T-helper 2 cell treated with Interferon-gamma antibody and Interleukin-4, amounts not matched to agents 5 μg/mL and 100 μg/mL, for 36 hours (primary cell): ENCODE results near the gene SYCN.

Experiments
- DNase-seq: peaks from one replicate; pipeline ENCODE4 v3.0.0; 2021; ENCODE audit warnings: low spot score
- H3K27ac Mint-ChIP-seq: one replicate; pipeline ENCODE4 v1.8.0; 2021; ENCODE audit warnings: mild to moderate bottlenecking, mixed read lengths
- H3K27me3 Mint-ChIP-seq: one replicate; pipeline ENCODE4 v1.8.0; 2021; ENCODE audit warnings: low read depth, mixed read lengths
- H3K36me3 Mint-ChIP-seq: one replicate; pipeline ENCODE4 v1.8.0; 2021; ENCODE audit warnings: low read depth, mixed read lengths
- H3K4me1 Mint-ChIP-seq: one replicate; pipeline ENCODE4 v1.8.0; 2021; ENCODE audit warnings: low read depth, mixed read lengths
- H3K4me3 Mint-ChIP-seq: one replicate; pipeline ENCODE4 v1.8.0; 2022; ENCODE audit warnings: mild to moderate bottlenecking, moderate library complexity, mixed read lengths
- H3K9me3 Mint-ChIP-seq: one replicate; pipeline ENCODE4 v1.8.0; 2021; ENCODE audit warnings: mixed read lengths

The SYCN gene

DNA sequence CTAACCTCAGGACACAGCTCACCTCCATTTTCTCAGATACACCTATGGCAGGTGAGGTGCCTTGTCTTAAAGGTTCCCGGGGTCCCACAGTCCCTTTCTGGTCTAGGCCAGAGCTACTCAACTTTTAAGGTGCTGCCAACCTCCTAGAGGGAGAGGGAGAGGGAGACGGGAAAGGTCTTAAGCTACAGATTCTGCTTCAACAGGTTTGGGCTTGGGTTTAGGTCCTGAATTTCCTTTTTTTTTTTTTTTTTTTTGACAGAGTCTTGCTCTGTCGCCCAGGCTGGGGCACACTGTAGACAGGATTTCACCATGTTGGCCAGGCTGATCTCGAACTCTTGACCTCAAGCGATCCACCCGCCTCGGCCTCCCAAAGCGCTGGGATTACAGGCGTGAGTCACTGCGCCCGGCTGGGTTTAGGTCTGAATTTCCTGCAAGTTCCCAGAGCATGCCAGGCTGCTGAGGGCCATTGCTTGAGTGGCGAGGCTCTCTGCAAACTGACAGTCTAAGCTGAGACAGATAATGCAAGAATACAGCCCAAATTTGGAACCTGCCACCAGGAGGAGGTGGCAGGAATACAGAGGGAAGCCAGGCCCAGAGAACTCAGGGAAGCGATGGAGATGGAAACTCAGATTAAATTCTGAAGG lies 7.8 kb upstream of the SYCN start:
- no peaks in the 10 kb centered on the region for H3K36me3 Mint-ChIP-seq

DNA sequence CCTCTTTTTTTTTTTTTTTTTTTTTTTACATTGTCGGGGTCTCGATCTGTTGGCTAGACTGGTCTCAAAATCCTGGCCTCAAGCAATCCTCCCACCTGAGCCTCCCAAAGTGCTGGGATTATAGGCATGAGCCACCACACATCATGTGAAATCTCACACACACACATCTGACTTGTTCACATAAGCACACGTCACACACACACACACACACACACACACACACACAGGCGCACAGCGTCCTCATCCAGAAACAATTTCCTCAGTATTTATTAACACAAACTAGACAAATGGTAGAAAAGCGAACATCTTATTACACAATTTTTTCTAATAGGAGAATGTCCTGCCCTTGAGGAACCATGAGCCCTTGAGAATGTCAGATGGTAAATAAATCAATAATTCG lies 5.1 kb upstream of the SYCN start:
- no peaks in the 10 kb centered on the region for H3K4me1 Mint-ChIP-seq
- H3K36me3 Mint-ChIP-seq, result no peaks in the 10 kb centered on the region
- DNase-seq, result no peak
- peaks cover 16% of the 10 kb centered on the region for H3K27me3 Mint-ChIP-seq
- H3K4me3 Mint-ChIP-seq, result no peak overlapping the region
- H3K27ac Mint-ChIP-seq, result no peak overlapping the region
- no peaks in the 10 kb centered on the region for H3K9me3 Mint-ChIP-seq

More for the DNA sequence above, 7.8 kb upstream of the SYCN start:
- H3K27ac Mint-ChIP-seq, result no peak overlapping the region
- no peaks in the 10 kb centered on the region for H3K4me1 Mint-ChIP-seq
- H3K9me3 Mint-ChIP-seq, result no peaks in the 10 kb centered on the region
- H3K27me3 Mint-ChIP-seq, result peaks cover 5% of the 10 kb centered on the region
- DNase-seq, result no peak
- no peak overlapping the region for H3K4me3 Mint-ChIP-seq

DNA sequence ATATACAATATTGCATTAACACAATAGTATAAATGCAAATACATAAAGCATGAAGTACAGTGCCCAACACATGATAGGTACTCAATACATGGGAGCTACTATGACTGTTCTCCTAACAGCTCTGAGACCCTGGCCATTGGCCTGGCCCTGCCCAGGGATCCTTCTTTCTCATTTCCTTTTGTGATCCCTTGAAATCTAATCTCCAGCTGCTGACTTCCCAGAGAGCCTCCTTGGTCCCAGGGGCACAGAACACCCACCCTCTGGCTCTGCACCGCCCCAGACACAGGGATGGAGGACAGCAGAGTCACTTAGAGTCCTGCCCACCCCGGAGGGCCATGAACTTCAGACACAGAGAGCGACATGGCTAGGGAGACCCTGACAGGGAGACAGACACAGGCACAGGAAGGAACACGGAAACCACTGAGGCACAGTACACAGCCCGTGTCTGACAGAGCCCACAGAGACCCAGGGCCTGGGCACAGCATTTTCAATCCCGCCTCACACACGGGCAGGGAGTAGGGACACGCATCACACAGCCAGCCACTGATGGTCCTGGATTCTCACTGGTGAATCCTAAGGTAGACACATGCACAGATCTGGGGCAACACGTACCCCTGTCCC lies 4.2 kb upstream of the SYCN start:
- no peaks in the 10 kb centered on the region for H3K4me1 Mint-ChIP-seq
- H3K36me3 Mint-ChIP-seq, result no peaks in the 10 kb centered on the region
- no peaks in the 10 kb centered on the region for H3K9me3 Mint-ChIP-seq
- no peak for DNase-seq
- H3K27ac Mint-ChIP-seq, result no peak overlapping the region
- H3K27me3 Mint-ChIP-seq, result peaks cover 23% of the 10 kb centered on the region
- H3K4me3 Mint-ChIP-seq, result no peak overlapping the region

DNA sequence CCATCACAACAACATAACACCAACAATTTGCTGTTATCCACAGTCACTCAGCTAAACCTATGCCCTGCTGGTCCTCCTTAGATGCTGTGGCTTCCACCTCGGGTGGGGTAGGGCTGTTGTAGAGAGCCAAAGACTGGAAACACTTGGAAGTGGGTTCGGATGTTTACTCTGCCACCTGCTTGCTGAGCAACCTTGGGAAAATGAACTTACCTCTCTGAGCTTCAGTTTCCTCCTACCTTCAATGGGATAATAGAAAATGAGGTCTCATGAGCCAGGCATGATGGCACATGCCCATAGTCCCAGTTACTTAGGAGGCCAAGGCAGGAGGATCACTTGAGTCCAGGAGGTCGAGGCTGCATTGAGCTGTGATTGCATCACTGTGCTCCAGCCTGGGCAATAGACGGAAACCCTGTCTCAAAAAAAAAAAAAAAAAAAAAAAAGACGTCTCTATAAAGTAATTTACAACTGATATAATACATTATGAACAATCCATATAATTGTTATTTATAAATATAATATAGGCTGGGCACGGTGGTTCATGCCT lies 3.3 kb upstream of the SYCN start:
- Mint-ChIP-seq H3K27ac (no peak overlapping the region), H3K4me3 (no peak overlapping the region), H3K9me3 (no peaks in the 10 kb centered on the region), H3K36me3 (no peaks in the 10 kb centered on the region), H3K27me3 (peaks cover 31% of the 10 kb centered on the region), H3K4me1 (no peaks in the 10 kb centered on the region)
- DNase-seq, result no peak

DNA sequence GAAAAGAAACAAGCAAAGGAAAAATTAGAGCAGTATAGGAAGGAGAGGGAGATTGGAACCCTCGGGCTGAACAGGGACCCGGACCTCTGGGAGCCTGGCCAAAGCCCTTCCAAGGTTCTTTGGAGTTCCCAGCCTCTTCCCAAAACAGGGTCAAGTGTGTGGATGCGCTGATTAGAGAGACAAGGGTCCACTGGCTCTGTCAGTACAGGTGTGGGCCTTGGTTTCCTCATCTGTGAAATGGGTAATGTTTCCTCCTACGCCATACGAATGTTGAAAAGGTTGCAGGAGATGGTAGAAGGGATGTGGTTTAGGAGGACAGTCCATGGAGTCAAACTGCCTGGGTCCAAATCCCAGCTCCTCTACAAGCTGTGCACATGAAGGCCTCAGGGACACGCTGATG lies 2.1 kb upstream of the SYCN start:
- H3K27ac Mint-ChIP-seq, result no peak overlapping the region
- peaks cover 37% of the 10 kb centered on the region for H3K27me3 Mint-ChIP-seq

DNA sequence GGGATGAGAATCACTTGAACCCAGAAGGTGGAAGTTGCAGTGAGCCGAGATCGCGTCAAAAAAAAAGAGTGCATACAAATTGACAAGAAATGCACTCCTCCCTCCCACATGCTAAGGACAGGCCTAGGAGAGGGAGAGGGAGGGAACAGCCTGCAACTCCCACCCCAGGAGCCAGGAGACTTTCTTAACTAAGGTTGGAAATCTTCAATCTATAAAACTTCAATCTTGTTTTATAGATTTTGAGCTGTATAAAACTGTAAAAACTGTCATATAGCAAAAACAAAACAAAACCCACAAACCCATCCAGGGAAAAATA lies 1.3 kb upstream of the SYCN start:
- Mint-ChIP-seq H3K4me1 (no peaks in the 10 kb centered on the region), H3K36me3 (no peaks in the 10 kb centered on the region), H3K4me3 (no peak overlapping the region), H3K27me3 (peaks cover 44% of the 10 kb centered on the region), H3K9me3 (no peaks in the 10 kb centered on the region), H3K27ac (no peak overlapping the region)
- DNase-seq, result no peak

More for the DNA sequence above, 2.1 kb upstream of the SYCN start:
- Mint-ChIP-seq H3K36me3 (no peaks in the 10 kb centered on the region), H3K4me1 (no peaks in the 10 kb centered on the region), H3K9me3 (no peaks in the 10 kb centered on the region), H3K4me3 (no peak overlapping the region)
- no peak for DNase-seq

DNA sequence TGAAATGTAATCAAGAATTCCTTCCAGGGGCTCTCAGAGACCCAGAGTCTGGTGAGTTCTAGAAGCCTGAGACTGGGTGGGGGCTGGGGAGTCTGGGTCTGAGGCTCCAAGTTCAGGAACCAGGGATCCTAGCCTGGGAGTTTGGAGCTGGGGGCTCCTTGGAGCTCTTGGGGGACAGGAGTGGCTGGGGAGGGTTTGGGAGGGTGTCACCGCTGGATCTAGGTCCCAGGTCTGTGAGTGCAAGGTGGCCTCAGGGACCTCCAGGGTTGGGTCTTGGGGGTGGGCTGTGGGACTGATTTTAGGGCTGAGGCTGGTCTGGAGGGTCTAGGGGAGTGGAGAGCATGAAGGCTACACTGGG lies 1.1 kb downstream of the SYCN start:
- peaks cover 56% of the 10 kb centered on the region for H3K27me3 Mint-ChIP-seq
- no peak overlapping the region for H3K27ac Mint-ChIP-seq
- H3K4me3 Mint-ChIP-seq, result no peak overlapping the region
- H3K4me1 Mint-ChIP-seq, result no peaks in the 10 kb centered on the region
- H3K9me3 Mint-ChIP-seq, result no peaks in the 10 kb centered on the region
- DNase-seq, result no peak
- H3K36me3 Mint-ChIP-seq, result no peaks in the 10 kb centered on the region

DNA sequence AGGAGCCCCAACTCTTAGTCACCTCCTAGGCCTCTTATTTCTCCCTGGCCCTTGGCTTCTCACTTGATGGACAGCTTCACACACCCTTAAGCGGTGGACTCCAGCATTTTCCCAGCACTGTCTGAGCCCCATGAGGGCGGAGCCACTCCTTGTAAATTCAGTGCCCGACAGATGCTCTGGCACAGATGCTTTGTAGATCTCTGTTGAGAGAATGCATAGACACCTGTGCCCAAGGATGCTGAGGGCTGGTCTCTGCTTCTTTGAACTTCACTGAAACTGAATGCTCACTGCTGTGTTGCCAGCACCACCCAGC lies 3.3 kb downstream of the SYCN start:
- no peak for DNase-seq
- Mint-ChIP-seq H3K4me1 (peaks cover 3% of the 10 kb centered on the region), H3K27me3 (peaks cover 69% of the 10 kb centered on the region), H3K9me3 (no peaks in the 10 kb centered on the region), H3K4me3 (no peak overlapping the region), H3K36me3 (no peaks in the 10 kb centered on the region), H3K27ac (no peak overlapping the region)

DNA sequence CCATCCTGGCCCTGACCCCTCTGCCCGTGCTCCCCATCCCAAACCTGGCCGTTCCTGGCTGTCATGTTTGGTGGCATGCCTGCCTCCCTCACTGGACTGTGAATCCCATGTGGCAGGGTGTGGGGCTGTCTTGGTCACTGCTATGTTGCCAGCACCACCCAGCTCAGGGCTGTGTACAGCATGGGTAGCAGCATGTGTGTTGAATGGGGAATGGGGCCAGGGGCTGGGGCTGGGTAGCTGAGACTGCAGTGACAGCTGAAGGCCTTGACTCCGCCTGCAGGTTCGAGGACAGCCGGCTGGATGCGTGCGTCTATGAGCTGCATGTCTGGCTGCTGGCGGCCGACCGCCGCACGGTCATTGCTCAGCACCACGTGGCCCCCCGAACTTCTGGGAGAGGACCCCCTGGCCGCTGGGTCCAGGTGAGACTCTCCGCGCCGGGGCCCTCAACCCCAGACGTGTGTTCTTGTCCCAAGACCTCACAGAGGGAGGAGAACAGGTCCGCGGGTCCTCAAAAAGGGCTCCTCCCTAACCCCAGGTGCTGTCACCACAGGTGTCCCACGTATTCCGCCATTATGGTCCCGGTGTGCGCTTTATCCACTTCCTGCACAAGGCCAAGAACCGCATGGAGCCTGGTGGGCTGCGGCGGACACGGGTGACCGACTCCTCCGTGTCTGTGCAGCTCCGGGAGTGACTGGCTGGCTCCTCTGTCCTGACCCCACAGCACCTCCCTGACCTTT lies 3.8 kb downstream of the SYCN start:
- no peak overlapping the region for H3K4me3 Mint-ChIP-seq
- H3K27ac Mint-ChIP-seq, result no peak overlapping the region

DNA sequence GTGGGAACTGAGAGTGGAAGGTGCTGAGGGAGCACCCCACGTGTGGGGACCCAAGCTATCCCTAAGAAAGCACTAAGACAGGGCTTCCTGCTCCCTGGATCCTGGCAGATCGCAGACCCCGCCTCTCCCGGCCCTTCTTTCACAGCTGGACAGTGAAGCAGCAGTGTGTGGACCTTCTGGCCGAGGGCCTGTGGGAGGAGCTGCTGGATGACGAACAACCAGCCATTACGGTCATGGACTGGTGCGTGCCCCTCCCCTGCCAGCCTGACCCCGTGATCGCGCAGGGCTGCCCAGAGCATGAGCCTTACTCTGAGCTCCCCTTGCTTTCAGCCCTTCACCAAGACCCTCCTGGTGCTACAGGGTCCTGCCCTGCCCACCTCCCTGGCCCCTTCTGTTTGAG lies 5.0 kb downstream of the SYCN start:
- H3K4me1 Mint-ChIP-seq, result peaks cover 7% of the 10 kb centered on the region
- H3K9me3 Mint-ChIP-seq, result no peaks in the 10 kb centered on the region
- H3K36me3 Mint-ChIP-seq, result no peaks in the 10 kb centered on the region
- H3K27ac Mint-ChIP-seq, result no peak overlapping the region
- H3K27me3 Mint-ChIP-seq, result peaks cover 70% of the 10 kb centered on the region
- H3K4me3 Mint-ChIP-seq, result no peak overlapping the region
- DNase-seq, result no peak

More for the DNA sequence above, 3.8 kb downstream of the SYCN start:
- no peaks in the 10 kb centered on the region for H3K36me3 Mint-ChIP-seq
- no peaks in the 10 kb centered on the region for H3K9me3 Mint-ChIP-seq
- DNase-seq, result no peak
- H3K4me1 Mint-ChIP-seq, result peaks cover 7% of the 10 kb centered on the region
- H3K27me3 Mint-ChIP-seq, result peaks cover 70% of the 10 kb centered on the region

DNA sequence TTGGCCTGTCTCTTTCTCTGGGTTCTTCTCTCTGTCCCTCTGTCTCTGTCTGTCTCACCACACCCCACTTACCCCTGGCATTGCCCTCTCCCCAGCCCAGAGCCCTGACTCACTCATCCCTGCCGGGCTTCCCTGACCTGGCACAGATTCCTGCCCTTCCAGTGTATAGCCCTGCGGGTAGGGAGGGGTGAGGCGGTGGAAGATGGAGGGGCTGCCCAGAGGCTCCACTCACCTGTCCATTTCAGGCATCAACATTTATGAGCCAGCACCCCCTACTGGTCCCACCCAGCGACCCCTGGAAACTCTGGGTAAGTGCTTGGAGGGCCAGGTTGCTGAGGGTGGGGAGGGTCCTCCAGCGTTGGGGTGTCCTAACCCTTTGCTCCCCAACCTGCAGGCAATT lies 6.3 kb downstream of the SYCN start:
- Mint-ChIP-seq H3K4me3 (no peak overlapping the region), H3K27ac (no peak overlapping the region), H3K4me1 (peaks cover 7% of the 10 kb centered on the region), H3K9me3 (no peaks in the 10 kb centered on the region), H3K36me3 (no peaks in the 10 kb centered on the region), H3K27me3 (peaks cover 64% of the 10 kb centered on the region)
- DNase-seq, result no peak

DNA sequence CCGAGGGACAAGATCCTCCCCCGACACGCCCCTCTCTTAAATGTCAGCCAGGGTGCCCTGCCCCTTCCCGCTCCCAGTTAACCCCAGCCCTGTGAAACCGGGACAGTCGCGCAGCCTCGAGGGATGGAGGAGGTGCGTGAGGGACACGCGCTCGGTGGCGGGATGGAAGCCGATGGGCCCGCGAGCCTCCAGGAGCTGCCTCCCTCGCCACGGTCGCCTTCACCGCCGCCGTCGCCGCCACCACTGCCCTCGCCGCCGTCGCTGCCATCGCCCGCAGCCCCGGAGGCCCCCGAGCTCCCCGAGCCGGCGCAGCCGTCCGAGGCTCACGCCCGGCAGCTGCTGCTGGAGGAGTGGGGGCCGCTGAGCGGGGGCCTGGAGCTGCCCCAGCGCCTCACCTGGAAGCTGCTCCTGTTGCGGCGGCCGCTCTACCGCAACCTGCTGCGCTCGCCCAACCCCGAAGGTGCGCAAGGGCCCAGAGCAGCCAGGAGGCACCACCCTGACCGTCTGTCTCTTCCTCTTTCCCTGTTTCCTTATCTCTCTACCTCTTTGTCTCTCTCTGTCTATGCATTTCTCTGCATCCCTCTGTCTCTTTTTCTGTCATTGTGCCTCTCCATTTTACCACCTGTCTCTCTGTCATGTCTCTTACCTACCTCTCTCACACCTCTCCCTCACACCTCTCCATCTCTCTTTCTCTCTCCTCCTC lies 7.1 kb downstream of the SYCN start, which contains the start of gene NCCRP1:
NCCRP1 (plus strand) TSS at position 105 of the 703 bp plus-strand sequence; CDS start at position 124, 19 bp downstream.
- Mint-ChIP-seq H3K36me3 (no peaks in the 10 kb centered on the region), H3K27ac (no peak within 1 kb of the TSS), H3K4me3 (peak within 1 kb of the TSS; percentile 8), H3K9me3 (no peaks in the 10 kb centered on the region), H3K27me3 (peaks cover 60% of the 10 kb centered on the region), H3K4me1 (peaks cover 7% of the 10 kb centered on the region)
- DNase-seq, result no peak

DNA sequence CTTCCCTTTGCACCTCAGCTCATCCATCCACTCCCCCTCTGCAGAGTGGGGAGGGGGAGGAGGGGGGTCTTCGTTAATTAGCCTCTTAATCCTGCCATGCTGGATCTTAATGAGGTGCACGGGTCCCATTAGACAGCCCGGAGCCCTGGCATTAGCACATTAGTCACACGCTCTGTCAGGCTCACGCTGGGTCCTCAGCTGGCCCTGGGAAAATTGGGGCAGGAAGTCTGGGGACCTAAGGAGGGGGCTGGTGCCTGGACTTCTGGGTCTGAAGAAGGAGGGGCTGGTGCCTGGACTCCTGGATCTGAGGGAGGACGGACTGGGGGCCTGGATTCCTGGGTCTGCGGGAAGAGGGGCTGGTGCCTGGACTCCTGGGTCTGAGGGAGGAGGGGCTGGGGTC lies 7.7 kb downstream of the SYCN start:
- H3K27me3 Mint-ChIP-seq, result peaks cover 56% of the 10 kb centered on the region
- peaks cover 7% of the 10 kb centered on the region for H3K4me1 Mint-ChIP-seq

DNA sequence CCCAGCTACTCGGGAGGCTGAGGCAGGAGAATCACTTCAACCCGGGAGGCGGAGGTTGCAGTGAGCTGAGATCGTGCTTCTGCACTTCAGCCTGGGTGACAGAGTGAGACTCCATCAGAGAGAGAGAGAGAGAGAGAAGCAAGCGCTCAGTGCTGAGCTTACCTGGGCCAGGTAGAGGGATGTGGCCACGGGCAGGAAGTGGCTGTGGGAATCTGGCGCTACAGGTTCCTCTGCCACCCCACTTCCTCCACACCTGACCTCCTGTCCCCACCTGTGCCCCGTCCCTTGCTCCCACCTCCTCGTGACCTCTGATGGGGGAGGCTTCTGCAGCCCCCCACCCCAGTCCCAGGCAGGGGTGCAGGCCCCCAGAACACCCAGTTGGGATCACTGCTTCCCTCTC lies 8.3 kb downstream of the SYCN start:
- no peak for DNase-seq
- peaks cover 51% of the 10 kb centered on the region for H3K27me3 Mint-ChIP-seq
- no peak overlapping the region for H3K4me3 Mint-ChIP-seq
- no peak overlapping the region for H3K27ac Mint-ChIP-seq
- H3K4me1 Mint-ChIP-seq, result peaks cover 7% of the 10 kb centered on the region
- no peaks in the 10 kb centered on the region for H3K9me3 Mint-ChIP-seq
- H3K36me3 Mint-ChIP-seq, result no peaks in the 10 kb centered on the region

More for the DNA sequence above, 7.7 kb downstream of the SYCN start:
- Mint-ChIP-seq H3K36me3 (no peaks in the 10 kb centered on the region), H3K9me3 (no peaks in the 10 kb centered on the region), H3K27ac (no peak overlapping the region), H3K4me3 (no peak overlapping the region)
- no peak for DNase-seq
